NCI-H526 (cell line): ENCODE measurements around the gene ABI3.

Source experiments
- DNase-seq, 2 experiments: peaks; one replicate each; lab custom pipeline; 2025; lab: John Stamatoyannopoulos, UW

Gene ABI3

GRCh38 chr17:49225554-49226236 is 15.2 kb downstream of the ABI3 start:
- DNase-seq: no peak

DNA sequence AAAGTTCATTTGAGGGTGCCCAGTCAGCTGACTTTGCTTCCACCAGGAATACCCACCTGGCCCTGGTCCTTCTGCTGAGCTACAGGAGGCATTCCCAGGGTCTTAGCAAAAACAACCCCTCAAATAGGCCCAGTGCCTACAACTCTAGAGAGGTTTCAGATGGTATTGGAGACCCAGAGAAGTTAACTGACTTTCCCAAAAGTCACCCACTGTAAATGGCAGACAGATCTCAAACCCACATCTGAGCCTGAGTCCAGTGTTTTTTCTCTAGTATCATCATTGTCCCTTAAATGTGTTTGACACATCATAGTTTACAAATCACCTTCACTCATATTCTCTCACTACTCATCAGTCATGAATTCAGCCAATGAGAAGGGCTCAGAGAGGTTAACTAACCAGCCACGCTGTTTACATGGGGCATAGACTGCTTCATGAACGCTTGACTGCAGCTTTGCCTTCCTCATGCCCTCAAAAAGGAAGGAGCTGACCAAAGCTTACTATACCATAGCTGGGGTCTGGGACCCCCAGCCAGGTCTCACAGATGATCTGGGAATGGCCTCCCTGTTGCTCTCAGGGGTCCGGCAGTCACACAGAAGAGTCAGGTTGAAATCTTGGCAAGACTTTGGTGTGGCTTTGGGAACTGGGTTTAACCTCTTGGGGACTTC is 16.4 kb downstream of the ABI3 start:
- DNase-seq: no peak

- DNase-seq: peak; percentile 45 to 89
These were observed 17.1 kb downstream of the ABI3 start for GRCh38 chr17:49227436-49228261.

- no peak for DNase-seq
These were observed 18.7 kb downstream of the ABI3 start for GRCh38 chr17:49229076-49229804.

DNA sequence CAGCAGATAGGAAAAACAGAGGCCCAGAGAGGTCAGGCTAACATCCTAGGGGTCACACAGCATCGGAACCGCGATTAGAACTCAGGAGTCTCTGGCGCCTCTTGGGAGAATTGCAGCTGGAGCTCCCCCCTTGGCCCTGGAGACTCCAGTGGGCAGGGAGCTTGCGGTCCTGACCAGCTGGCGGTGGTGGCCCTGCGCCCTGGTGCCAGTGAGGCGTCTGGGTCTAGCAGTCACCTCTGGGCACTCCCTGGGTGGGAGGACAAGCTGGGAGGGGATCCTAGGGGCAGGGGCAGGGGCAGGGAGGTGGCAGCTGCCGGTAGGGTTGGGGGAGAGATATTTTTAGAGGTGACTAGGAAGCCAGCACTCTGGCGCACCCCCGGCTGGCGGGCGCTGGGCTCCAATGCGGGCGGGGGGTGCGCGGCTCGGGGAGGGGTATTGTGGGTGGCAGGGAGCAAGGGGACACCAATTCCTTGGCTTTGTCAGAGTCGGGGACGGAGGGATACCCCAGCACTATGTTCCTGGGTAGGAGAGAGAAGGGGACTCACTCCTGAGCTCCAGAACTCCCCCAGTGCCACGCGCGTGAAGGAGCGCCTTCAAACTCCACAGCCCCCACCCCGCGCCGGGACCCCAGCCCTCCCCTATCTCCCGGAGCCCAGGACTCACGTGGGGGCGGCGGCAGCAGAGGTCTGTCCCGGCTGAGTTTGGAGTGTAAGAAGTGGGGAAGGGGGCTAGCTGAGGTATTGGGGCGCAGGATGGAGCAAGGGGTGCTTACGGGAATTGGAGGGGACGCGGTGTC is 19.5 kb downstream of the ABI3 start:
- DNase-seq: no peak

- DNase-seq: peak; percentile 45 to 92
These were observed 20.4 kb downstream of the ABI3 start, which contains the start of gene PHOSPHO1 for GRCh38 chr17:49230636-49231562. TSS of gene PHOSPHO1 (minus strand) at chr17:49230787. CDS start at chr17:49226691, 4,096 bp downstream.

DNA sequence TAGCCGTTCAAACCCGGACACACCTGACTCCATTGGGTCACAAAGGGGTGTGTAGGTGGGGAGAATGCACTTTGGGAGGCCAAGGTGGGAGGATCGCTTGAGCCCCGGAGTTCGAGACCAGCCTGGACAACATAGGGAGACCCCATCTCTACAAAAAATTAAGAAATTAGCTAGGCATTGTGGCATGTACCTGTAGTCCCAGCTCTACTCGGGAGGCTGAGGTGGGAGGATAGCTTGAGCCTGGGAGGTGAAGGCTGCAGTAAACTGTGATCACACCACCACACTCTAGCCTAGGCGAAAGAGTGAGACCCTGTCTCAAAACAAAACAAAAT is 21.0 kb downstream of the ABI3 start:
- no peak for DNase-seq

DNA sequence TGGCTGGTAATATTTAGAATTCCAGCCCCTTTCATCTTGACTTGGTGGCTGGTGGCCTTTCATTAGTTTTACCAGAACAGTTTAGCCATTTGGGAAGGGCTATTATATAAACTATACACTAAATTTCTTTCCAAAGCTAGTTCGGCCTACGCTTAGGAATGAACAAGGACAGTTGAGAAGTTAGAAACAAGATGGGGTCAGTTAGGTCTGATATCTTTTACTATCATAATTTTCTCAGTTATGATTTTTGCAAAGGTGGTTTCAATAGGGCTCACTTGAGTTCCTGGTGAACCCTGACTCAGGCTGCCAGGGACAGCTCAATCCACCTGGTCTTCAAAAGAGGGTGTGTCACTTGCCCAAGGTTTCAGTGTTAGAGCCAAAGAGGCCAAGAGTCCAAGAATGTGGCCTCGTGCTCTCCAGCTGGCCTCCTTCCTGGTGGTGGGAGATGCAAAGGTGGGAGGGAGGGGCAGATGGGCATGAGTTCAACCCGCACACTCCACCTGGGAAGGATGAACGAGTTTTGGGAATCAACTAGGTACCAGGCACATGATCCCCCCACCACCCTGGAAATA is 24.1 kb downstream of the ABI3 start:
- DNase-seq: no peak

DNA sequence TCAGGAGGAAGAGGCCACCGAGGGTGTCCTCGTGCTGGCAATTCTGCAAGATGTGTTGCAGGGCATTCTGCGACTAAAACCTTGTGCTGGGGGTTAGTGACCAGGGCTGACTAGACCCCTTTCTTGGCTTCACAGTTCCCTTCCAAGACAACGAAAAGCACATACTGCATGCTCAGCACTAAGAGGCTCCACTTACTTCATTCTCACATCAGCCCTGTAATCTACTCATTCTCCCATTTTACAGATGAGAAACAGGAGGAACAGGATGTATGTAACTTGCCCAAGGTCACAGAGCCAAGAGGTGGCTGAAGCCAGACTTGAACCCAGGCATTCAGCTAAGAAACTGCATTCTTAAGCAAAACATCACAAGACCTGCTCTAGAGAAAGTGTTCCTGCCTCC is 25.4 kb downstream of the ABI3 start:
- no peak for DNase-seq

GRCh38 chr17:49239963-49240362 is 29.5 kb downstream of the ABI3 start:
- no peak for DNase-seq

- no peak for DNase-seq
These were observed 30.1 kb downstream of the ABI3 start for GRCh38 chr17:49240619-49241018.

- no peak for DNase-seq
These were observed 30.5 kb downstream of the ABI3 start for GRCh38 chr17:49241040-49241439.

- no peak for DNase-seq
These were observed 31.3 kb downstream of the ABI3 start for GRCh38 chr17:49241692-49242397.

DNA sequence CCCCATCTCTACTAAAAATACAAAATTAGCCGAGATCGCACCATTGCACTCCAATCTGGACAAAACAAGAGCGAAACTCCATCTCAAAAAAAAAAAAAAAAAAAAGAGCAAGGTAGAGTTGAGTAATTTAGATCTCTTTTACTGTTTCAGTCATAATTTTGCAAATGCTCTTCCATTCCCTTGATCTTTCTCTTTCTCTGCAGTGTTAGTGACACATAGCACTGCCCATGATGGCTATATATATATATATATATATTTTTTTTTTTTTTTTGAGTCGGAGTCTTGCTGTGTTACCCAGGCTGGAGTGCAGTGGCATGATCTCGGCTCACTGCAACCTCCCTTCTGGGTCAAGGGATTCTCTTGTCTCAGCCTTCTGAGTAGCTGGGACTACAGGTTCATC is 32.3 kb downstream of the ABI3 start:
- no peak for DNase-seq

DNA sequence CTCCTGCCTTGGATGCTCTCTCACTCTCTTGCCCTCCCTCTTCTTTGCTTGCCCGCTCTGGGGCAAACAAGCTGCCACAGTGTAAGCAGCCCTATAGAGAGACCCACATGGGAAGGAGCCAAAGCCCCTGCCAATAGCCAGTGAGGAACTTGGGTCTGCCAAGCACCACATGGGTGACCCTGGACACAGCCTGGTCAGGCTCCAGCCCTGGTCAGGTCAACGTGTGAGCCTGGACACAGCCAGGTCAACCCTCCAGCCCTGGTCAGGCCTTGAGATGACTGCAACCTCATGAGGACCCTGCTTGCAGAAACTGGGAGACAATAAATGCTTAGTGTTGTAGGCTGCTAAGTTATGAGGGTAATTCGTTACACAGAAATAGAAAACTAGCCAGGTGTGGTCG is 34.3 kb downstream of the ABI3 start:
- no peak for DNase-seq

DNA sequence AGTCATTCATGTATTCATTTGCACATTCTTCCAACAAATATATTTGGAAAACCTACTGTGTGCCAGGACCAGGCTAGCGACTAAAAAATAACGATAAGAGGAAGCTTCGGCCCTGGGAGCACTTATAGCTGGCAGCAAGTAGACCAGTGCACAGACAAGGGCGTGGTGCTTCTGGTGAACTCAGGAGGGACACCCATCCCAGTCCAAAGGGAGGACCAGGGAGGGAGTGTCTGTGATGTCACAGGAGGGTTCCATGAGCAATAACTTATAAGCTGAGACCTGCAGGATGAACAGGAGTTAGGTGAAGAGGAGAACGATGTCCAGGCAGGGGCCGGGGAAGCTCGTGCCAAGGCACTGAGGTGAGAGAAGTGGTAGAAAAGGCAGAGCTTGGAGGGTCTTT is 37.4 kb downstream of the ABI3 start:
- DNase-seq: no peak

- DNase-seq: no peak
These were observed 38.8 kb downstream of the ABI3 start for GRCh38 chr17:49249292-49249794.

- DNase-seq: no peak
These were observed 39.5 kb downstream of the ABI3 start for GRCh38 chr17:49249890-49250522.
